Measurements from ENCODE around the gene PNLIPRP1. TPM values are rescaled to one million over a fixed set of nuclear protein-coding genes. Genes with fewer than 3 reads are reported as not detected.

Gene PNLIPRP1
- total RNA-seq, 1 experiment from 2014 or later: not detected

DNA sequence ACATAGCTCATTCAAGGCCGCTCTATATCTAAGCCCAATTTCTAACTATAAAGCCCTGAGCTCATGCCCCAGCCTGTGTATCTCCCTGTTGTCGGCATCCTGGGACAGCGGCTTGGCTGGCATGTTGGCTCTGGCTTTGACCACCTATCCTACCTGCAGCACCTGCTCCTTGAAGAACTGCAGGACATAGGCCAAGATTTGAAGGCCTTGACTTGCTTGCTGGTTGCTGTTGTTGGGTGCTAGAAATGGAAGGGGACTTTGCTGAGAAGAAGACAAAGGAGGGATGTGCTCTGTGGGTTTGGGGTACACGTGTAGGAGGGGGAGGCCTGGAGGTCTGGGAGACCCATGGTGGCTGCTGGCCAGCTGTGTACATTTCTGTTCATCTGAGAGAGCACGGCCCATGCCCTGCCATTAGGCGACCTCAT, 41.1 kb downstream of the PNLIPRP1 start:
- no peak for DNase-seq (ENCODE audit: low read depth)

DNA sequence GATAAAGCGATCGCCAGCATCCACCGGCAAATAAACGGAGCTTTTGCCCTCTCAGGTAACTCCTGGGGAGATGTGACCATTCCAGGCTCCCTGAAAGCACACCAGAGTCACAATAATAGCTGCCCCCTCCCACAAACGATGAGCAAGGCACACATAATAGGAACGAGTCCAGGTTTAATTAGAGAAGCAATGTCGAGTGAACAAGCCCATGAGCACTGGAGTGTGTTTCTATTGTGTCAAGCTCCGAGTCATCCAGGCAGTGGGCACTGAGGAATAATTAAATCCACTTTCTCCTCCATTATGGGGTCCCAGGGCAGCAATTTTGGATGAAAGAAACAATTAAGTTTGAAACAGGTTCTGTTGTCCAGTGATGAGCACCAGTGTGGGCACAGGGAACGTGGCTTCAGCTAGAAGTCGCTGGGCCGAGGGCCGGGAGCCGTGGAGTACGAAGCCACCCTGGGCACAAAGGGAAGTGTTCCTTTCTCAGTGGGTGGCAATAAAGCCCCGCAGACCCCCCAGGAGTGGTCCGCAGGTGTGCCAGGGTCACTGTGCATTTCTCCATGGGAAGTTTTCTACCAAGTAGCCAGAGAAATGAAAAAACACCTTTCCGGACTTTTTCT, 41.9 kb downstream of the PNLIPRP1 start:
- no peak for DNase-seq (ENCODE audit: low read depth)

DNA sequence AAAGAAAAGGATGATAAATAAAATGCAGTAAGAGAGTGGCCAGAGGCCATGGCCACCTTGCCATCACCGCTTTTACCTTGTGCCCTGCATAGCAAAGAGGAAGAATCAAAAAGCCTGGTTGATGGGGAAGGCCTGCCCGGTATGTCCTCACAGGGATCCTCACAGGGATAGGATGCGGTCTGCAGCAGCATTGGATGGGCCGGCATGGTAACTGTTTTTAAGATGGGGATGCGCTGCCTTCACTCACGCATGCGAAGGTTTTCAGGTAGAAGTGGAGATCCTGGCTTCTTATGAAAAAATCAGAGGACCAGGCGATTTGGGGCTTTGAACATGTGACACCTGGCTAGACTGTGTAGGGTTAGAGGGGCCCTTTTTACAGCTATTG, 42.4 kb downstream of the PNLIPRP1 start:
- no peak for DNase-seq (ENCODE audit: low read depth)

DNA sequence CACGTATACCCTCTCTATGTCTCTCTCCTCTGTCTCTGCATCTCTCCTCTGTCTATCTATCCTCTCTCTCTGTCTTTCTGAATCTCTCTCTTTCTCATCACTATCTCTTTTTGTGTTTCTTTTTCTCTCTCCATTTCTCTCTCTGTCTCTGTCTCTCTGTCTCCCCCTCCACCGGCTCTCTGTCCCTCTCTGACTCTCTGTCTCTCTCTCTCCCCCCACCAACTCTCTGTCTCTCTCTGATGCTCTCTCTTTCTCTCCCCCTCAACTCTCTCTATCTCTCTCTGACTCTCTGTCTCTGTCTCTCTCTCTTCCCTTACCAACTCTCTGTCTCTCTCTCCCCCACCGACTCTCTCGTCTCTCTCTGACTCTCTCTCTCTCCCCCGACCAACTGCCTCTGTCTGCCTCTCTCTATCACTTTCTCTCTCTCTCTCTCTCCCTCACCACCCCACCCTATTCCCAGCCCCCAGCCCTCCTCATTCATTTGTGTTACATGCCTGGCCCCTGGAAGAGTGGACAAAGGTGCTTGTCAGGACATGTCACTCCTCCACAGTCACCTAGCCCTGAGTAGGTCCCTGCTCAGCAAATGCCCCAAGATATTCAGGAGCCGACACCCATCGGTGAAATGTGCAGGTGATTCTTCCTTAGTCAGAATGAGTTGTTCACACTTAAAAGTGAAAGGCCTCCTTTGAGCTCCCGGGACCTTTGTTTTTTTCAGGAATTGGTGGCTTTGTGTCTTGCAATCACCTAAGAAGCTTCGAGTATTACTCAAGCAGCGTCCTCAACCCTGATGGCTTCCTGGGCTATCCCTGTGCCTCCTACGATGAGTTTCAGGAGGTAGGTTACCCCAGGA, 43.6 kb downstream of the PNLIPRP1 start:
- no peak for DNase-seq (ENCODE audit: low read depth)

DNA sequence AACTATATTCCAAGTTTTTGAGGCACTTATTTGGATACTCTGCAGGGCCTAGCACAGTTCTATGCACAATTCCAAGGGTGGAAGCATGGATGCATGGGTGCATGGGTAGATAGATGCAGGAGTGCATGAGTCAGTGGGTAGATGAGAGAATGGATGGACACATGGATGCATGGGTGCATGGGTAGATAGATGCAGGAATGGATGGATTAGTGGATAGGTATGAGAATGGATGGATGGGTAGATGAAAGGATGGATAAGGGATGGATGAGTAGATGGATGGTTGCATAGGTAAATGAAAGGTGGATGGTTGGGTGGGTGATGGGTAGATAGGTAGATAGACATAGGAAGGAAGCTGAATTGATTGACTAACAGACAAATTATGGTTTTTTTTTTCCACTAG, 45.6 kb downstream of the PNLIPRP1 start:
- no peak for DNase-seq (ENCODE audit: low read depth)

DNA sequence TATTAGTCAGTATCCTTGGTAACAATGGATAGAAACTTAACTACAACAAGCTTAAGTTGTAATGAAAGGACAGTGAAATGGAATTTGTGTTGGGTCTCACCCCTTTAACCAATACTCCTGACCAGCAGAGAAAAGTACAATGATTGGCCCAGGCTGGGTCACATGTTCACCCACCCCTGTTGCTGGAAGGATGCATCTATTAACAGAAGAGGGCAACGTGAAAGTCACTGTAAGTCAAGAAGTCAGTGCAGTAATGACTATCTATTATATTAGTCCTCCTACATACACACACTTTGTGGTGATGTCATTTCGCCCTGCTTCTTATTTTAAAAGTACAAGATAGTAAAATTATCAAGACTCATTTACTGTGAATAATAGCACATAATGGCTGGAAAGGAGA, 46.2 kb downstream of the PNLIPRP1 start:
- no peak for DNase-seq (ENCODE audit: low read depth)

DNA sequence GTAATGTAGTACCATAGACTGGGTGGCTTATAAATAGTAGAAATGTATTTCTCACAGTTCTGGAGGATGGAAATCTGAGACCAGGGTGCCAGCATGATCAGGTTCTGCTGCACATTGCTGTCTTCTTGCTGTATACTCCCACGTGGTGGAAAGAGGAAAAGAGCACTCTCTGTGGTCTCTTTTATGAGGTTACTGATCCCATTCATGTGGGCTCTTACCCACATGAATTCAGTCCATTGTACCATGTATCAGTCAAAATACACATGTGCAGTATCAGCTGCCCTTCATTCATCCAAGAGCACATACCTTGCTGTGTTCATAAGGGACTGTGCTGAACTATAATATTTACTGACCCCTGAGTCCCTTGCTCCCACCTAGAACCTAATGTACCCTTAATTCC, 47.1 kb downstream of the PNLIPRP1 start:
- no peak for DNase-seq (ENCODE audit: low read depth)

DNA sequence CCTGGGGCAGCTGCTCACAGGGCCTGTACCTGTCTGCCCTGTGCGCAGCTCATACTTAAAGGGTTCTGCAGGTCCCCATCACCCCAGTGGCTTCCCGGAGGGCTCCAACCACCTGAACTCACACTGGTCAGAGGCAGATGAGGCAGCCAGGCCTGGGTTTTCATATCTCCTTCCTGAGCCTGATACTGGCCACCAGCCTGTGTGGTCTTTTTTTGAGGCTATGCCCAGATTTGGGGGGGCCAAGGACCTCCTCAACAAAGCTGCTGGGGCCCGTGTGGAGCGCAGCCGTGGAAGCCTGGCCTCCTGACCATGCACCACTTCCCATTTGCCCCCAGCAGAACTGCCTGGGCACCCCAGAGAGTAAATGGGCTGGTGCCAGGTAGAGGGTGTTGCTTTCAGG, 55.7 kb downstream of the PNLIPRP1 start:
- DNase-seq (ENCODE audit: low read depth): no peak

DNA sequence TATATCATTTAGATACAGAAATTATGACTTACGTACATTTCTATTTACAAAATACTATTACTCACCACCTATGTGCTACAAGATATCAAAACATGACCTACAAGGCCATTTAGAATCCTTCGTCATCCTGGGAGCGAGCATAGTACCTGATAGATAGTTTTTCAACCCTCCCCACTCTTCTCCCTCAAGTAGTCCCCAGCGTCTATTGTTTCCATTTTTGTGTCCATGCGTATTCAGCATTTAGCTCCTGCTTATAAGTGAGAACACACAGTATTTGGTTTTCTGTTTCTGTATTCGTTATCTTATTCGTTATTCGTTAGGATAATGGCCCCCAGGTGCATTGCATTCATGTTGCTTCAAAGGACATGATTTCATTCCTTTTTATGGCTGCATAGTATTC, 58.1 kb downstream of the PNLIPRP1 start:
- DNase-seq (ENCODE audit: low read depth): no peak

DNA sequence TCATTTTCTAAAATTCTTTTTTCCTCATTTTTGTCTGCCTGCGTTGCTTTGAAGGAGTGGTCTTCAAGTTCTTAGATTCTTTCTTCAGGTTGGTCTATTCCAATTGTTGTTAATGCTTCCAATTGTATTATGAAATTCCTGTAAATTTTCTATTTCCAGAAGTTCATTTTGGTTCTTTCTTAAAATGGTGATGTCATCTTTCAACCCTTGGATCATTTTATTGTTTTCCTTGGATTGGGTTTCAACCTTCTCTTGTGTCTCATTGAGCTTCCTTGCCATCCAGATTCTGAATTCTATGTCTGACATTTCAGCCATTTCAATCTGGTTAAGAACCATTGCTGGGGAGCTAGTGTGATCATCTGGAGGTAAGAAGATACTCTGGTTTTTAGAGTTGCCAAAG, 63.1 kb downstream of the PNLIPRP1 start:
- DNase-seq (ENCODE audit: low read depth): no peak

DNA sequence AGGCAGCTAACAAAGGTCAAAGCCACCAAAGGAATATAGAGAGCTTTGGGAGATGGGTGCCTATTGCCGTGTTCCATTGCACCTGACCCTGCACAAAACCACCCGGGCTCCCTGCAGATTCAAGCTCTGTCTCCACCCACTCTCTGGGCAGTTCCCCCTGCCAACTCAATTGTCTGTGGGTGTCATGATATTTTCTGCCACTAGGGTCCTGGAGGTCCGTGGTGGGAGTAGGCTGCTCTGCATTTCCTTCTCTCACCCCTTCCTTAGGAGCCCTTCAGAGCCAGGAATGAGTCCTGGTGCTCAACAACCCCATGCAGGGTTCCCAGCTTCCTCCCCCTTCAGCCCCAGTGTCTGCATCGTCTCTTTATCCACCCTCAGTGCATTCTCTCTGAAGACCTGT, 64.1 kb downstream of the PNLIPRP1 start:
- DNase-seq (ENCODE audit: low read depth): no peak

DNA sequence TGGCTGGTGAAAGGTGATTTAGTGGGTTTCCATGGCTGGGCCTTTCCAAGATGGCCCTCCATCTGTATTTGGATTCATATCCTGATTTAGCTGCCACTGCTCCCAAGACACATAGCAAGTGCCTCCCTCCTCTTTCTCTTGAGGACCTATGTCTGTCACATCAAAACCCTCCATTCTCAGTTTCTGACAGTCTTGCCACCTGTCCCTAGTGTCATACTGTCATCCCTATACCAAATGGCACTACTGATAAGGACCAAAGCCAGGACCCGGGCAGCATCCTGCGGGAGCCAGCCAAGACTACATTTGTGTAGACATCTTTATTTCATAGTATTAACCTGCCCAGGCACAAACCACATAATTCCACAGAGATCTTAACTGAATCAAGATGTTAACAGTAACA, 64.8 kb downstream of the PNLIPRP1 start:
- DNase-seq (ENCODE audit: low read depth): no peak

DNA sequence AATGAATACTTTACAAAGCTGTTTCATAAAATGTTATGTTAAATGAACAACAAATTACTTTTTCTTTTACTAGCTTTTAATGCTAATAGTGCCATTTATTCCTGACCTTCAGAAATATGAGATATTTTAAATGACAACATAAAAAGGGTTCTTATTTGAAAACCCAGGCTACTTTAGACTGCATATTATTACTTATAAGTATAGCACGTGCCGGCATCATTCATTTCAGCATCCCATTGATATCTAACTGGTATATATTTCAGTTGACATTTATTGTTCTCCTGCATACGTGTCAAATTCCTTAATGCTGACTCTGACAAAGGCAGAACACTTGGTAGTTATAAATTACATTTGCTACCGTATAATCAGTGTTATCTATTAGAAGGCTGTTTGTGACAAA, 65.3 kb downstream of the PNLIPRP1 start:
- no peak for DNase-seq (ENCODE audit: low read depth)

DNA sequence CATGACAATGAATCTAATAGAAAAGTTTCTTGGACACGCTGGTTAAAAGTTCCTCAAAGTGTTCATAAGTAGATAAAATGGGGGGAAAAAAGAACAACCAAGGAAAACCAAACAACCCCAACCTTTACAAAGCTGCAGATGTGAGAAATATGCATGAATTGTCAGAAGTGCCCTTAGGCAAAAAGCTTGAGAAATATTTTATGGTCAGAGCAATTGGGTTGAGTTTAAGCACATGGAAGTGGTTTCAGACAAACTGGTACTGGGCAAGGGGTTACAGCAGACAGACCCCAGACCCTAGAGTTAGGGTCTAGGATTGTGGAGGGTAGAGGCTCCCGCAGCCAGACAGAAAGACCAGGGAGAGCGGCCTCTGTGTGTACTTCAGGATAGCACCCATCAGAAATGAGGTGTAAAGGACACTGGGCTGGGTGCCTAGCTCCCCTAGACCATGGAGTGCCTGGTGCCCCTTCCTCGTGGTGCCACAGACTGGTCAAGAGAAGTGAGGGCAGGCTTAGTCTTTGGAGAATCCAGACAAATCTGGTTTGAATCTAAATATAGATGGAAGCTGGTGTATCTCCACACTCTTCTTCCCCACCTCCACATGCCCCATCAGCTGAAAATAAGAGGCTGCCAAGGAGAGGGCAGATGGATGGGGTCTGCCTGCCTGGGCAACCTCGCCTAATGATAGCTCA, 67.2 kb downstream of the PNLIPRP1 start:
- DNase-seq (ENCODE audit: low read depth): no peak

Other genes with a start within 250 kb of the PNLIPRP1 start
- not detected in 2 replicates for gene PNLIPRP3, start 163.1 kb upstream of the PNLIPRP1 start, total RNA-seq (2014; rRNA removed; shearing (Covaris generic))
- not detected in 2 replicates for gene PNLIP, start 45.0 kb upstream of the PNLIPRP1 start, total RNA-seq (2014; rRNA removed; shearing (Covaris generic))
- not detected in 2 replicates for gene PNLIPRP2, start 30.0 kb downstream of the PNLIPRP1 start, total RNA-seq (2014; rRNA removed; shearing (Covaris generic))
- 3.0 and 3.1 TPM in 2 replicates for gene HSPA12A, start 151.6 kb downstream of the PNLIPRP1 start, total RNA-seq (2014; rRNA removed; shearing (Covaris generic))

All from RPMI7951 (cell line).